Measurements from ENCODE around the gene HERC3. TPM values are rescaled to one million over a fixed set of nuclear protein-coding genes. Genes with fewer than 3 reads are reported as not detected.

The HERC3 gene
- total and polyA plus RNA-seq, 10 of the 15 experiments (the other 5 are each of a cell fraction or from before 2014, with no cell fraction given) = 0.52 to 18.2 (median 2.8) TPM

GRCh38 chr4:88583631-88584470 lies 8.4 kb upstream of the HERC3 start:
- 0 out of 4 replicates have a peak, but pooled peaks cover 0 to 2% of the 10 kb centered on the region in 2 experiments for H3K27me3 ChIP-seq (replicated peaks in 1 of 2; ENCODE audit: control insufficient read depth in 2 of 2, insufficient read depth in 2 of 2, low read length in 1 of 2)
- CTCF ChIA-PET = interaction anchor here (0.6 to 0.8 kb wide), 5 partner anchors 44 to 1964 kb away, joined by 3 to 4 read pairs (median 3); no protein-coding TSS in a partner anchor
- no peak for DNase-seq (ENCODE audit: low read depth, low spot score)
- in situ Hi-C loops (cut with MboI) (no loop called here), intact Hi-C loops (cut with micrococcal nuclease; ENCODE audit: unreplicated experiment) (no loop called here)
- POLR2A ChIA-PET = interaction anchor here (0.8 to 1.0 kb wide), 2 partner anchors 10 to 95 kb away, joined by 3 to 4 read pairs; no protein-coding TSS in a partner anchor
- no peak overlapping the region for H3K4me2 ChIP-seq (ENCODE audit: control insufficient read depth, insufficient read depth)
- WGBS (ENCODE audit: insufficient coverage, insufficient replicate concordance, low lambda C conversion rate, missing lambda C conversion rate) = 38% methylated on average over 3 of the region's 3 CpGs
- H2AFZ ChIP-seq (ENCODE audit: control insufficient read depth, low read depth, low read length) = no peak overlapping the region
- FAIRE-seq = no peak
- H3K36me3 ChIP-seq (ENCODE audit: control insufficient read depth in 2 of 2, insufficient read depth in 2 of 2, low read length in 1 of 2) = no peaks in the 10 kb centered on the region
- H3K79me2 ChIP-seq (ENCODE audit: control insufficient read depth, insufficient read depth, low read length) = no peaks in the 10 kb centered on the region
- H3K4me1 ChIP-seq (ENCODE audit: control insufficient read depth, insufficient read depth, low read length) = no peaks in the 10 kb centered on the region
- H4K20me1 ChIP-seq (ENCODE audit: control insufficient read depth, insufficient read depth) = no peaks in the 10 kb centered on the region
- no peak for ATAC-seq
- no peaks in the 10 kb centered on the region for H3K9me3 ChIP-seq (replicated peaks; ENCODE audit: control insufficient read depth, insufficient read depth, low read length)
- no peak overlapping the region for H3K9ac ChIP-seq (ENCODE audit: control insufficient read depth, insufficient read depth, low read length)
- SMC1A ChIA-PET (ENCODE audit: uncharacterized antibody, unreplicated experiment) = interaction anchor here (0.6 to 1.4 kb wide), 3 partner anchors 17 to 281 kb away, joined by 3 to 5 read pairs (median 4); no protein-coding TSS in a partner anchor
- RAD21 ChIA-PET (ENCODE audit: unreplicated experiment) = no interaction called here
- no peak overlapping the region for H3K27ac ChIP-seq (ENCODE audit: control insufficient read depth, insufficient read depth)
- BruUV-seq (replicated peaks) = no TSS peak
- H3K4me3 ChIP-seq = no peak overlapping the region
- TF ChIP-seq SRF (IDR thresholded peaks at IDR 0.05; ENCODE audit: low read depth in 2 of 2, low read length in 2 of 2) (no peak), IRF4 (IDR thresholded peaks at IDR 0.05; ENCODE audit: low read depth, low read length) (no peak), PRDM15 (CRISPR knock-in tag; IDR thresholded peaks at IDR 0.05) (no peak), ZNF687 (IDR thresholded peaks at IDR 0.05) (no peak), CHD2 (IDR thresholded peaks at IDR 0.05; ENCODE audit: borderline replicate concordance, low read depth, low read length) (no peak), POU2F2 (IDR thresholded peaks at IDR 0.05; ENCODE audit: borderline replicate concordance, low read depth, low read length) (no peak), ETV6 (conservative IDR thresholded peaks at IDR 0.05 in 1 of 2, IDR thresholded peaks at IDR 0.05 in 1 of 2; ENCODE audit: borderline replicate concordance in 1 of 2, low read depth in 1 of 2) (no peak), FOS (IDR thresholded peaks at IDR 0.05; ENCODE audit: borderline replicate concordance, extremely low read depth, insufficient read length) (no peak), ZNF592 (IDR thresholded peaks at IDR 0.05) (no peak), SREBF2 (IDR thresholded peaks at IDR 0.05; ENCODE audit: low read length) (no peak)
